Stimulated activated CD4-positive, alpha-beta T cell treated with anti-CD3 and anti-CD28 coated beads, Interleukin-2, amount 100 ng/mL, for 24 hours (primary cell): ENCODE data around the gene MS4A3.
"Not testable (repeated sequence)": the region's sequence is repeated elsewhere in the genome, so short reads cannot be mapped to it uniquely, and the experiment has no call there.

Source experiments
- DNase-seq, 2 donors: peaks; one replicate each; pipeline ENCODE4 v3.0.0-alpha.2; 2020

Gene MS4A3

GRCh38 chr11:60095477-60096120 lies 39.1 kb downstream of the MS4A3 start:
- no peak for DNase-seq

- DNase-seq = no peak
Measured at GRCh38 chr11:60097189-60097588, 40.7 kb downstream of the MS4A3 start.

- no peak for DNase-seq
Measured at GRCh38 chr11:60098508-60098907, 42.0 kb downstream of the MS4A3 start.

- no peak for DNase-seq
Measured at GRCh38 chr11:60100516-60100915, 44.1 kb downstream of the MS4A3 start.

- not testable (repeated sequence) for DNase-seq
Measured at GRCh38 chr11:60101368-60101767, 44.9 kb downstream of the MS4A3 start.

GRCh38 chr11:60104471-60105115 lies 48.1 kb downstream of the MS4A3 start:
- not testable (repeated sequence) for DNase-seq

GRCh38 chr11:60108631-60109030 lies 52.2 kb downstream of the MS4A3 start:
- not testable (repeated sequence) for DNase-seq

GRCh38 chr11:60111793-60112192 lies 55.3 kb downstream of the MS4A3 start:
- DNase-seq = no peak

GRCh38 chr11:60116996-60117790 lies 60.7 kb downstream of the MS4A3 start:
- no peak for DNase-seq

GRCh38 chr11:60118338-60118737 lies 61.9 kb downstream of the MS4A3 start:
- no peak for DNase-seq

GRCh38 chr11:60119710-60120109 lies 63.2 kb downstream of the MS4A3 start:
- no peak for DNase-seq
